Measurements from ENCODE around the gene CDH2.

- TF ChIP-seq, protein P1, sequence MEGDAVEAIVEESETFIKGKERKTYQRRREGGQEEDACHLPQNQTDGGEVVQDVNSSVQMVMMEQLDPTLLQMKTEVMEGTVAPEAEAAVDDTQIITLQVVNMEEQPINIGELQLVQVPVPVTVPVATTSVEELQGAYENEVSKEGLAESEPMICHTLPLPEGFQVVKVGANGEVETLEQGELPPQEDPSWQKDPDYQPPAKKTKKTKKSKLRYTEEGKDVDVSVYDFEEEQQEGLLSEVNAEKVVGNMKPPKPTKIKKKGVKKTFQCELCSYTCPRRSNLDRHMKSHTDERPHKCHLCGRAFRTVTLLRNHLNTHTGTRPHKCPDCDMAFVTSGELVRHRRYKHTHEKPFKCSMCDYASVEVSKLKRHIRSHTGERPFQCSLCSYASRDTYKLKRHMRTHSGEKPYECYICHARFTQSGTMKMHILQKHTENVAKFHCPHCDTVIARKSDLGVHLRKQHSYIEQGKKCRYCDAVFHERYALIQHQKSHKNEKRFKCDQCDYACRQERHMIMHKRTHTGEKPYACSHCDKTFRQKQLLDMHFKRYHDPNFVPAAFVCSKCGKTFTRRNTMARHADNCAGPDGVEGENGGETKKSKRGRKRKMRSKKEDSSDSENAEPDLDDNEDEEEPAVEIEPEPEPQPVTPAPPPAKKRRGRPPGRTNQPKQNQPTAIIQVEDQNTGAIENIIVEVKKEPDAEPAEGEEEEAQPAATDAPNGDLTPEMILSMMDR (IDR thresholded peaks at IDR 0.05), result no peak
- no peak for TF ChIP-seq POLR2A (IDR thresholded peaks at IDR 0.05)
Measured at GRCh38 chr18:28208268-28208667, 31.3 kb upstream of the CDH2 start.

All from lower leg skin (tissue), 3 donors.